ENCODE data around the gene PDE4B.

DNA sequence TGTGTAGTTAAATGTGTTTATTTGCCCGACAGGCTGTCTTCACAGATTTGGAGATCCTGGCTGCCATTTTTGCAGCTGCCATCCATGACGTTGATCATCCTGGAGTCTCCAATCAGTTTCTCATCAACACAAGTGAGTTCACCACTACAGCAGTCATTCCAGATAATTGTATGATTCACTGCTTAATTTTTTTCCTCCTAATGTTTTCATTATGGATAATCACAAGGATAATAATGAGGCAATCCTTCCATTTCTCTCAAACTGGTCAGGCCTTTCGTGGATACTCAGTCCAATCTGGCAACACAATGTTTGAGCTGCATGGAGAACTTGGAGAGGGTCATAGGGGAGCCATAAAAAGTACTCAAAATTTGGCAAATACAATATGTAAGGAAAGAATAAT lies 572.9 kb downstream of the PDE4B start:
- TF ChIP-seq, protein P1, sequence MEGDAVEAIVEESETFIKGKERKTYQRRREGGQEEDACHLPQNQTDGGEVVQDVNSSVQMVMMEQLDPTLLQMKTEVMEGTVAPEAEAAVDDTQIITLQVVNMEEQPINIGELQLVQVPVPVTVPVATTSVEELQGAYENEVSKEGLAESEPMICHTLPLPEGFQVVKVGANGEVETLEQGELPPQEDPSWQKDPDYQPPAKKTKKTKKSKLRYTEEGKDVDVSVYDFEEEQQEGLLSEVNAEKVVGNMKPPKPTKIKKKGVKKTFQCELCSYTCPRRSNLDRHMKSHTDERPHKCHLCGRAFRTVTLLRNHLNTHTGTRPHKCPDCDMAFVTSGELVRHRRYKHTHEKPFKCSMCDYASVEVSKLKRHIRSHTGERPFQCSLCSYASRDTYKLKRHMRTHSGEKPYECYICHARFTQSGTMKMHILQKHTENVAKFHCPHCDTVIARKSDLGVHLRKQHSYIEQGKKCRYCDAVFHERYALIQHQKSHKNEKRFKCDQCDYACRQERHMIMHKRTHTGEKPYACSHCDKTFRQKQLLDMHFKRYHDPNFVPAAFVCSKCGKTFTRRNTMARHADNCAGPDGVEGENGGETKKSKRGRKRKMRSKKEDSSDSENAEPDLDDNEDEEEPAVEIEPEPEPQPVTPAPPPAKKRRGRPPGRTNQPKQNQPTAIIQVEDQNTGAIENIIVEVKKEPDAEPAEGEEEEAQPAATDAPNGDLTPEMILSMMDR (conservative IDR thresholded peaks at IDR 0.05; ENCODE audit: low read length) = no peak
- TF ChIP-seq EZH2phosphoT487 (IDR thresholded peaks at IDR 0.05; ENCODE audit: borderline replicate concordance, low read depth, low read length) = no peak
